ENCODE data around the gene CD300E.

Gene CD300E

DNA sequence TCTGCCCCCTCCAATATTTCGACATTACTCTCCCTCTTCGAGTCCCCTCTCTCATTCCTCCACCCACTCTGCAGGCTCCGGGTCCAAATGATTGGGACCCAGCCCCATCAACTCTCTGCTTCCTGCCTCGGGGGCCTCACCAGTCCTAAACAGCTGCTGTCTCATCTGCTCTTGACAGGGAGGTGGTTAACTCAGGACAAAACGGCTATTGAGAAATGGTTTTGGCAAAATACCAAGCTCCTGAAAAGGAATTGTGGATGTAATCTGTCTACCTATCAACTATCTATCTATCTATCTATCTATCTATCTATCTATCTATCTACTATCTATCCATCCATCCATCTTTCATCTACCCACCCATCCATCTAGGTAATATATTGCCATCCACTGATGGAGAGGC lies 58.4 kb downstream of the CD300E start:
- DNase-seq (ENCODE audit: low read depth): no peak

DNA sequence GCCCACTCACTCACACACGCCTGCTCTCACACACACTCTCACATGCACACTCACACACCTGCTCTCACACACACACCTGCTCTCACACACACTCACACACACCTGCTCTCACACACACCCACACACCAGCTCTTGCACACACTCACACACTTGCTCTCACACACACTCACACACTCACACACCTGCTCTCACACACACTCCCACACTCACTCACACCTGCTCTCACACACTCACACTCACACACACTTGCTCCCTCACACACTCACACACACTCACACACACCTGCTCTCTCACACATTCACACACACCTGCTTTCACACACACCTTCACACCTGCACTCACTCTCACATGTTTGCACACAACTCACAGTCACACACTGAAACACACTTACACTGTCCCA lies 60.2 kb downstream of the CD300E start:
- DNase-seq (ENCODE audit: low read depth): no peak

DNA sequence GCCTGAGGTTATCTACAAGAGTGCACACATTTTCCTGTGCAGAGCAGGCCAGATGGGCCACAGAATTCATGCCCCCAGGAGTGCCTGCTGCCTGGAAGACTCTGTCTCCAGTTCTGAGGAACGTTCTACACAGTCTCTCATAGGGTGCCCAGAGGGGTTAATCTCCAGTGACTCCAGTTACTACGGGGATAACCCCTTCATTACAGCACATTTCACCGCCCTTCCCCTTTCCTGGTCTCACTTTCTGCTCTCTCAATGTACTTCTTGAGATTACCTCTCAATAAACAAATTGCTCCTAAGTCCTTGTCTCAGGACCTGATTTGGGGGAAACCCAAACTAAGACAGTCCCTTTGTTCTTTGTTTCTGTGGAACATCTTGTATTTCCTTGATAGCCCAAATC lies 62.0 kb downstream of the CD300E start:
- no peak for DNase-seq (ENCODE audit: low read depth)

Data from T-helper 22 cell (primary cell).